ENCODE data around the gene LRFN3. TPM values are rescaled to one million over a fixed set of nuclear protein-coding genes. Genes with fewer than 3 reads are reported as not detected.

Gene LRFN3
- total and polyA plus RNA-seq, 2 donors (not counting 1 experiment from before 2014, with no cell fraction given): 2.2 to 2.6 TPM

- peaks cover 4% of the 10 kb centered on the region for H3K36me3 ChIP-seq (ENCODE audit: control insufficient read depth, insufficient read depth, low read length)
- no peak for DNase-seq (ENCODE audit: low read depth in 2 of 2)
- H4K20me1 ChIP-seq (ENCODE audit: control insufficient read depth, extremely low read depth, insufficient read depth, low read length): no peaks in the 10 kb centered on the region
- no peaks in the 10 kb centered on the region for H3K9me3 ChIP-seq (ENCODE audit: control insufficient read depth, insufficient read depth, low read depth, low read length)
- no peaks in the 10 kb centered on the region for H3K27me3 ChIP-seq (ENCODE audit: control insufficient read depth, insufficient read depth, low read length)
- H3K27ac ChIP-seq (ENCODE audit: insufficient read depth, low read length): no peak overlapping the region
- H3K9ac ChIP-seq (ENCODE audit: insufficient read depth, low read length): no peak overlapping the region
- H3K4me1 ChIP-seq (ENCODE audit: control insufficient read depth, extremely low read depth, insufficient read depth, low read length): no peaks in the 10 kb centered on the region
- TF ChIP-seq CTCF (conservative IDR thresholded peaks at IDR 0.05 in 1 of 2, IDR thresholded peaks at IDR 0.05 in 1 of 2; ENCODE audit: low read depth in 1 of 2, low read length in 2 of 2): no peak
- no peak for TF ChIP-seq EZH2 (IDR thresholded peaks at IDR 0.05; ENCODE audit: low read length, missing control alignments)
- H3K4me2 ChIP-seq (ENCODE audit: extremely low read depth, insufficient read depth, low read length): no peak overlapping the region
- no peak overlapping the region for H2AFZ ChIP-seq (ENCODE audit: low read length)
- no peak overlapping the region for H3K4me3 ChIP-seq (replicated peaks in 1 of 4; ENCODE audit: control extremely low read depth in 1 of 4, insufficient read depth in 1 of 4, low read depth in 3 of 4, low read length in 4 of 4)
- H3K79me2 ChIP-seq (ENCODE audit: control insufficient read depth, insufficient read depth, low read length): no peaks in the 10 kb centered on the region
Measured at GRCh38 chr19:35942235-35942634, 6.1 kb downstream of the LRFN3 start.

- Histone ChIP-seq H3K27me3 (ENCODE audit: control insufficient read depth, insufficient read depth, low read length) (no peaks in the 10 kb centered on the region), H3K4me3 (replicated peaks in 1 of 4; ENCODE audit: control extremely low read depth in 1 of 4, insufficient read depth in 1 of 4, low read depth in 3 of 4, low read length in 4 of 4) (no peak overlapping the region), H4K20me1 (ENCODE audit: control insufficient read depth, extremely low read depth, insufficient read depth, low read length) (no peaks in the 10 kb centered on the region), H3K27ac (ENCODE audit: insufficient read depth, low read length) (no peak overlapping the region), H2AFZ (ENCODE audit: low read length) (no peak overlapping the region), H3K9me3 (ENCODE audit: control insufficient read depth, insufficient read depth, low read depth, low read length) (no peaks in the 10 kb centered on the region), H3K9ac (ENCODE audit: insufficient read depth, low read length) (no peak overlapping the region), H3K79me2 (ENCODE audit: control insufficient read depth, insufficient read depth, low read length) (no peaks in the 10 kb centered on the region), H3K4me2 (ENCODE audit: extremely low read depth, insufficient read depth, low read length) (no peak overlapping the region), H3K36me3 (ENCODE audit: control insufficient read depth, insufficient read depth, low read length) (peaks cover 4% of the 10 kb centered on the region), H3K4me1 (ENCODE audit: control insufficient read depth, extremely low read depth, insufficient read depth, low read length) (no peaks in the 10 kb centered on the region)
- TF ChIP-seq CTCF (conservative IDR thresholded peaks at IDR 0.05 in 1 of 2, IDR thresholded peaks at IDR 0.05 in 1 of 2; ENCODE audit: low read depth in 1 of 2, low read length in 2 of 2): no peak
- DNase-seq (ENCODE audit: low read depth in 2 of 2): no peak
Measured at GRCh38 chr19:35943321-35944301, 7.4 kb downstream of the LRFN3 start.

- no peak overlapping the region for H3K4me2 ChIP-seq (ENCODE audit: extremely low read depth, insufficient read depth, low read length)
- no peak overlapping the region for H3K27ac ChIP-seq (ENCODE audit: insufficient read depth, low read length)
- H2AFZ ChIP-seq (ENCODE audit: low read length): no peak overlapping the region
- no peaks in the 10 kb centered on the region for H3K79me2 ChIP-seq (ENCODE audit: control insufficient read depth, insufficient read depth, low read length)
- no peaks in the 10 kb centered on the region for H3K27me3 ChIP-seq (ENCODE audit: control insufficient read depth, insufficient read depth, low read length)
- no peak for DNase-seq (ENCODE audit: low read depth in 2 of 2)
- TF ChIP-seq EZH2 (IDR thresholded peaks at IDR 0.05; ENCODE audit: low read length, missing control alignments) (no peak), CTCF (conservative IDR thresholded peaks at IDR 0.05 in 1 of 2, IDR thresholded peaks at IDR 0.05 in 1 of 2; ENCODE audit: low read depth in 1 of 2, low read length in 2 of 2) (no peak)
- H3K4me1 ChIP-seq (ENCODE audit: control insufficient read depth, extremely low read depth, insufficient read depth, low read length): no peaks in the 10 kb centered on the region
- no peaks in the 10 kb centered on the region for H4K20me1 ChIP-seq (ENCODE audit: control insufficient read depth, extremely low read depth, insufficient read depth, low read length)
- no peaks in the 10 kb centered on the region for H3K9me3 ChIP-seq (ENCODE audit: control insufficient read depth, insufficient read depth, low read depth, low read length)
- no peak overlapping the region for H3K4me3 ChIP-seq (replicated peaks in 1 of 4; ENCODE audit: control extremely low read depth in 1 of 4, insufficient read depth in 1 of 4, low read depth in 3 of 4, low read length in 4 of 4)
- no peak overlapping the region for H3K9ac ChIP-seq (ENCODE audit: insufficient read depth, low read length)
- peaks cover 4% of the 10 kb centered on the region for H3K36me3 ChIP-seq (ENCODE audit: control insufficient read depth, insufficient read depth, low read length)
Measured at GRCh38 chr19:35944556-35944955, 8.4 kb downstream of the LRFN3 start.

Data from fibroblast of lung (primary cell).